A549 (cell line): ENCODE results near the gene PILRB. TPM values are rescaled to one million over a fixed set of nuclear protein-coding genes. Genes with fewer than 3 reads are reported as not detected.

Source experiments
- ATAC-seq, 2 experiments: fragments of 200-7000 bp in 1 of 2; fragments of >200 bp in 1 of 2; cut with Nextera tagmentation in 1 of 2; cut with Tn5 transposase in 1 of 2; 3 replicates each; pipeline versions ENCODE4 v1.8.0 to v1.9.1; 2018 to 2020; ENCODE audit warnings: mild to moderate bottlenecking in 1 of 2, moderate library complexity in 1 of 2
- CTCF ChIA-PET: fragments of 300-600 bp; sonication (Branson Sonifier 250); formaldehyde crosslinking; extraction: SDS; loops from one replicate; lab custom pipeline; 2021; ENCODE audit warnings: antibody characterized with exemption, inconsistent platforms; lab: Yijun Ruan, JAX
- POLR2A ChIA-PET: fragments of 350-600 bp; formaldehyde crosslinking; extraction: SDS; loops from one replicate; lab custom pipeline; 2021; ENCODE audit warnings: antibody characterized with exemption, inconsistent platforms; lab: Yijun Ruan, JAX
- DNase-seq, 2 experiments: peaks; one replicate each; pipeline versions ENCODE4 v3.0.0 to v3.0.0-alpha.2; 2011 to 2016; ENCODE audit warnings: low read depth in 1 of 2, low spot score in 1 of 2
- FAIRE-seq: peaks from 2 replicates; lab custom pipeline; 2011; peaks lifted over from hg19 to GRCh38; lab: Jason Lieb, UNC
- H3K27ac ChIP-seq, 2 experiments: fragments of >200 bp; sonication (Bioruptor Twin); formaldehyde crosslinking; 3 replicates each; pipeline ENCODE4 v1.5.1; 2016 to 2017
- H3K4me1 ChIP-seq: fragments of >200 bp; sonication (Bioruptor Twin); formaldehyde crosslinking; 3 replicates; pipeline ENCODE4 v1.6.1; 2016
- H3K4me2 ChIP-seq: fragments of >200 bp; sonication (Bioruptor Twin); formaldehyde crosslinking; 3 replicates; pipeline ENCODE4 v1.6.1; 2016
- H3K4me3 ChIP-seq: fragments of >200 bp; sonication (Bioruptor Twin); formaldehyde crosslinking; 3 replicates; pipeline ENCODE4 v1.5.1; 2016
- H3K9me3 ChIP-seq: fragments of >200 bp; sonication (Bioruptor Twin); formaldehyde crosslinking; 3 replicates; pipeline ENCODE4 v1.6.1; 2016
- CEBPB ChIP-seq, 2 experiments: fragments of >200 bp in 1 of 2; sonication (Bioruptor Twin) in 1 of 2; formaldehyde crosslinking in 1 of 2; IDR thresholded peaks; 2 replicates each; pipeline ENCODE4 v1.6.1; 2012 to 2016
- GATA3 ChIP-seq: IDR thresholded peaks from 2 replicates; pipeline ENCODE4 v1.6.1; 2012; ENCODE audit warnings: borderline replicate concordance
- HMGXB4 ChIP-seq: fragments of 250-450 bp; sonication (Bioruptor Pico); IDR thresholded peaks from 2 replicates; pipeline ENCODE4 v1.5.0; 2021; ENCODE audit warnings: mild to moderate bottlenecking, moderate library complexity, borderline replicate concordance
- HOXB13 ChIP-seq: fragments of 250-450 bp; sonication (Bioruptor Pico); IDR thresholded peaks from 2 replicates; pipeline ENCODE4 v1.5.0; 2020; ENCODE audit warnings: low read depth, mild to moderate bottlenecking, moderate library complexity
- HOXB5 ChIP-seq: fragments of 250-450 bp; sonication (Bioruptor Pico); IDR thresholded peaks from 2 replicates; pipeline ENCODE4 v1.5.0; 2020; ENCODE audit warnings: mild to moderate bottlenecking, moderate library complexity
- JUNB ChIP-seq: fragments of >200 bp; sonication (Bioruptor Twin); formaldehyde crosslinking; IDR thresholded peaks from 2 replicates; pipeline ENCODE4 v1.6.1; 2016
- KDM1A ChIP-seq: fragments of 200-600 bp; sonication (generic); IDR thresholded peaks from 2 replicates; pipeline ENCODE4 v1.6.1; 2016; ENCODE audit warnings: low read depth, mild to moderate bottlenecking
- NFE2L2 ChIP-seq: fragments of 150-350 bp; conservative IDR thresholded peaks from 2 replicates; pipeline ENCODE4 v1.6.1; 2014; ENCODE audit warnings: low read length
- PHF8 ChIP-seq: fragments of 200-600 bp; sonication (generic); IDR thresholded peaks from 2 replicates; pipeline ENCODE4 v1.6.1; 2016; ENCODE audit warnings: low read depth, mild to moderate bottlenecking, antibody characterized with exemption, moderate library complexity, borderline replicate concordance
- RAD21 ChIP-seq, 2 experiments: fragments of >200 bp in 1 of 2; sonication (Bioruptor Twin) in 1 of 2; formaldehyde crosslinking in 1 of 2; IDR thresholded peaks in 1 of 2; conservative IDR thresholded peaks in 1 of 2; 2 replicates in 1 of 2; 3 replicates in 1 of 2; pipeline ENCODE4 v1.6.1; 2012 to 2018; ENCODE audit warnings: inconsistent platforms in 1 of 2
- REST ChIP-seq: fragments of 200-600 bp; sonication (generic); IDR thresholded peaks from 2 replicates; pipeline ENCODE4 v1.6.1; 2016; ENCODE audit warnings: antibody characterized with exemption, mild to moderate bottlenecking, moderate library complexity
- SMC3 ChIP-seq: fragments of >200 bp; sonication (Bioruptor Twin); formaldehyde crosslinking; IDR thresholded peaks from 3 replicates; pipeline ENCODE4 v1.6.1; 2018; ENCODE audit warnings: inconsistent platforms
- TP53 ChIP-seq: fragments of 250-450 bp; sonication (Bioruptor Pico); IDR thresholded peaks from 2 replicates; pipeline ENCODE4 v1.5.0; 2021; ENCODE audit warnings: mild to moderate bottlenecking, moderate library complexity
- USF2 ChIP-seq: fragments of 450-650 bp; IDR thresholded peaks from 2 replicates; pipeline ENCODE4 v1.6.1; 2014; ENCODE audit warnings: antibody characterized with exemption
- ZC3H11A ChIP-seq: fragments of 450-650 bp; IDR thresholded peaks from 2 replicates; pipeline ENCODE4 v1.6.1; 2014; ENCODE audit warnings: antibody characterized with exemption, mild to moderate bottlenecking
- ZSCAN20 ChIP-seq: fragments of 250-450 bp; sonication (Bioruptor Pico); IDR thresholded peaks from 2 replicates; pipeline ENCODE4 v1.8.0; 2022; ENCODE audit warnings: mild to moderate bottlenecking, moderate library complexity
- WGBS: methylation state at CpG from one replicate; pipeline ENCODE4 v1.1.6; 2017; ENCODE audit errors: missing lambda C conversion rate; 5-methylcytosine and 5-hydroxymethylcytosine counted together
- polyA plus RNA-seq, 4 experiments: library from polyadenylated mRNA; depleted of rRNA in 3 of 4; stranded (reverse); fragments of >200 nt; fragmentation: RNase III in 1 of 4; extraction: RNeasy Plus Mini Kit Qiagen cat#74134 plus additional on column Dnase treatment in 1 of 4; gene quantifications; 2 replicates in 3 of 4; 3 replicates in 1 of 4; pipeline ENCODE4 v1.2.3, GENCODE V29; 2011 to 2017

The PILRB gene
- polyA plus RNA-seq, 2 of the 4 experiments (the other 2 are of a cell fraction) = 24.9 to 47.8 TPM

- Histone ChIP-seq H3K9me3 (no peaks in the 10 kb centered on the region), H3K27ac (no peak overlapping the region), H3K4me2 (no peak overlapping the region), H3K4me3 (no peak overlapping the region), H3K4me1 (no peaks in the 10 kb centered on the region)
- ChIA-PET CTCF (interaction anchor here (0.6 to 2.2 kb wide), 5 partner anchors 12 to 114 kb away, joined by 3 to 10 read pairs (median 3); no protein-coding TSS in a partner anchor), POLR2A (interaction anchor here (1.3 kb wide), 1 partner anchor 34 kb away, joined by 7 read pairs; the partner anchor contains the start of gene ZCWPW1)
- TF ChIP-seq ZC3H11A = no peak
- no peak for TF ChIP-seq JUNB
- no peak for TF ChIP-seq HOXB5 (CRISPR knock-in tag)
- no peak for TF ChIP-seq HMGXB4 (CRISPR knock-in tag)
- no peak for TF ChIP-seq USF2
- 52% methylated on average over 2 of the region's 2 CpGs for WGBS
- no peak for ATAC-seq
- no peak for FAIRE-seq
- DNase-seq = no peak
Observed at GRCh38 chr7:100394077-100394476, 36.2 kb downstream of the PILRB start.

GRCh38 chr7:100396421-100396982 lies 38.6 kb downstream of the PILRB start:
- CTCF ChIA-PET = interaction anchor here (1.0 to 3.3 kb wide), 2 partner anchors 11 to 31 kb away, joined by 3 to 20 read pairs; no protein-coding TSS in a partner anchor
- FAIRE-seq = no peak
- Histone ChIP-seq H3K4me1 (no peaks in the 10 kb centered on the region), H3K4me3 (no peak overlapping the region), H3K27ac (no peak overlapping the region), H3K9me3 (no peaks in the 10 kb centered on the region), H3K4me2 (no peak overlapping the region)
- POLR2A ChIA-PET = interaction anchor here (0.6 kb wide), 1 partner anchor 235 kb away, joined by 10 read pairs; no protein-coding TSS in a partner anchor
- TF ChIP-seq TP53 (CRISPR knock-in tag) (no peak), PHF8 (no peak), ZSCAN20 (CRISPR knock-in tag) (no peak), GATA3 (no peak), CEBPB (IDR thresholded peaks at IDR 0.05) (no peak), JUNB (no peak), RAD21 (conservative IDR thresholded peaks at IDR 0.05 in 1 of 2, IDR thresholded peaks at IDR 0.05 in 1 of 2) (no peak), KDM1A (no peak), NFE2L2 (no peak), HOXB13 (no peak), HOXB5 (CRISPR knock-in tag) (no peak), REST (no peak), SMC3 (no peak)
- 59% methylated on average over 9 of the region's 9 CpGs for WGBS
- no peak for ATAC-seq
- DNase-seq = no peak
